DMS153 treated with DMSO at 0.1 percent for 48 hours (cell line): ENCODE data around the gene FLACC1.

Experiments
- DNase-seq: peaks from one replicate; lab custom pipeline; 2025; ENCODE audit not compliant: unreplicated experiment; lab: John Stamatoyannopoulos, UW

FLACC1 gene

GRCh38 chr2:201279079-201279478 is 78.1 kb downstream of the FLACC1 start:
- DNase-seq: no peak

- DNase-seq: no peak
Observed at GRCh38 chr2:201276511-201276910, 80.6 kb downstream of the FLACC1 start.

- no peak for DNase-seq
Observed at GRCh38 chr2:201275990-201276389, 81.2 kb downstream of the FLACC1 start.

GRCh38 chr2:201275069-201275468 is 82.1 kb downstream of the FLACC1 start:
- DNase-seq: no peak

GRCh38 chr2:201273330-201273983 is 83.7 kb downstream of the FLACC1 start:
- no peak for DNase-seq

GRCh38 chr2:201271917-201272316 is 85.2 kb downstream of the FLACC1 start:
- no peak for DNase-seq

- DNase-seq: no peak
Observed at GRCh38 chr2:201270293-201271001, 86.7 kb downstream of the FLACC1 start.

GRCh38 chr2:201269764-201270163 is 87.4 kb downstream of the FLACC1 start:
- DNase-seq: no peak

GRCh38 chr2:201267278-201268030 is 89.7 kb downstream of the FLACC1 start:
- no peak for DNase-seq

GRCh38 chr2:201266629-201267028 is 90.5 kb downstream of the FLACC1 start:
- no peak for DNase-seq

- no peak for DNase-seq
Observed at GRCh38 chr2:201264472-201265173, 92.5 kb downstream of the FLACC1 start.

- DNase-seq: no peak
Observed at GRCh38 chr2:201263779-201264178, 93.4 kb downstream of the FLACC1 start.

- no peak for DNase-seq
Observed at GRCh38 chr2:201262718-201263117, 94.4 kb downstream of the FLACC1 start.

- no peak for DNase-seq
Observed at GRCh38 chr2:201261906-201262305, 95.2 kb downstream of the FLACC1 start.

- no peak for DNase-seq
Observed at GRCh38 chr2:201261471-201261870, 95.7 kb downstream of the FLACC1 start.

- DNase-seq: no peak
Observed at GRCh38 chr2:201260302-201260800, 96.8 kb downstream of the FLACC1 start, which contains the start of gene CASP8. Gene CASP8, plus strand, starts transcription at chr2:201260536. Its CDS starts 5,951 bp downstream, at chr2:201266487.

- DNase-seq: no peak
Observed at GRCh38 chr2:201258666-201259615, 98.2 kb downstream of the FLACC1 start.

- peak; percentile 77 for DNase-seq
Observed at GRCh38 chr2:201257956-201258665, 99.0 kb downstream of the FLACC1 start.

- DNase-seq: peak; percentile 61
Observed at GRCh38 chr2:201257381-201257955, 99.7 kb downstream of the FLACC1 start.
